Ishikawa (cell line): ENCODE data around the gene SHB.

ENCODE experiments used
- CEBPB ChIP-seq: IDR thresholded peaks from 2 replicates; pipeline ENCODE4 v1.6.1; 2012
- CREB1 ChIP-seq: IDR thresholded peaks from 2 replicates; pipeline ENCODE4 v1.6.1; 2012; ENCODE audit warnings: low read depth
- EGR1 ChIP-seq: IDR thresholded peaks from 2 replicates; pipeline ENCODE4 v1.6.1; 2012
- EP300 ChIP-seq: IDR thresholded peaks from 2 replicates; pipeline ENCODE4 v1.6.1; 2012; ENCODE audit warnings: borderline replicate concordance
- FOXM1 ChIP-seq: IDR thresholded peaks from 2 replicates; pipeline ENCODE4 v1.6.1; 2012; ENCODE audit warnings: low read depth, borderline replicate concordance
- NFIC ChIP-seq: IDR thresholded peaks from 2 replicates; pipeline ENCODE4 v1.6.1; 2012
- RAD21 ChIP-seq: IDR thresholded peaks from 2 replicates; pipeline ENCODE4 v1.6.1; 2012; ENCODE audit warnings: low read depth
- TAF1 ChIP-seq: IDR thresholded peaks from 2 replicates; pipeline ENCODE4 v1.6.1; 2012; ENCODE audit warnings: low read depth, mild to moderate bottlenecking
- TCF12 ChIP-seq: IDR thresholded peaks from 2 replicates; pipeline ENCODE4 v1.6.1; 2012; ENCODE audit warnings: low read depth
- TEAD4 ChIP-seq: IDR thresholded peaks from 2 replicates; pipeline ENCODE4 v1.6.1; 2012
- YY1 ChIP-seq: IDR thresholded peaks from 2 replicates; pipeline ENCODE4 v1.6.1; 2012; ENCODE audit warnings: low read depth
- ZBTB7A ChIP-seq: IDR thresholded peaks from 2 replicates; pipeline ENCODE4 v1.6.1; 2012; ENCODE audit warnings: low read depth
- TF ChIP-seq, protein P1 (sequence below): IDR thresholded peaks from 2 replicates; pipeline ENCODE4 v1.6.1; 2012
- TF ChIP-seq, protein P2 (sequence below): IDR thresholded peaks from 2 replicates; pipeline ENCODE4 v1.6.1; 2012; ENCODE audit warnings: low read depth, mild to moderate bottlenecking
- TF ChIP-seq, protein P3 (sequence below): IDR thresholded peaks from 2 replicates; pipeline ENCODE4 v1.6.1; 2012

Gene SHB

DNA sequence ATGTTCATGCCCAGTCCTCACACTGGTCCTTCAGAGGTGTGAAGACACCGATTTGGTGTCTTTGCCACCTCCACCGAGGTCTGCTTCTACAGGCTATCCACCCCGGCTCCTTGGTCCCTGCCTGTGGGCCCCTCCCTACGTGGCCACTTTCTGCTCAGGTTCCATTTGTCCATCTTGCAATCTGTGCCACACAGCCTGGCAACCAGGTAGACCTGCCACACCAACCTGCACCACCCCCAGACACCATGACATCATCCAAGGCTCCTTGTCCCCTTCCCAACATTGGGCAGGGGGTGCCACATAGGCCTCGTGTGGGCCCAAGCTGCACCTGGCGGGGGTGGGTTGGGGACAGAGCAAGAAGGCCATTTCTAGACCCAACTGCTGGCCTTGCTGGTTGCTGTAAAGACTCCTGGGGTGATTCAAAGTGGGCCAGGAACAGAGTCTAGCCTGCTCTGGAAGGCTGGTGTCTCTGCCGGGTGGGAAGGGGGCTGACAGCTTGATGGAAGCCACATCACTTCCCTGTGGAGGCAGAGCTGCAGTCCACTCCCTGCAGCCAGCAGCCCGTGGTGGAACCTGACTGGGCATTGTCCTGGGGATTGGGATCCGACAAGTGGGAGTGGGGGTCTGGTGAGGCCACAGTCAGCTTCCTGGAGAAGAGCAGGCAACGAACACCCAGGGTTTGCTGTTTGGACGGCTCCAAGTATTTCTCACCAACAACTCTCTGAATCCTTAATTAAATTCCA lies 99.3 kb downstream of the SHB start:
- TF ChIP-seq EP300 (no peak), TAF1 (no peak), CEBPB (no peak)

DNA sequence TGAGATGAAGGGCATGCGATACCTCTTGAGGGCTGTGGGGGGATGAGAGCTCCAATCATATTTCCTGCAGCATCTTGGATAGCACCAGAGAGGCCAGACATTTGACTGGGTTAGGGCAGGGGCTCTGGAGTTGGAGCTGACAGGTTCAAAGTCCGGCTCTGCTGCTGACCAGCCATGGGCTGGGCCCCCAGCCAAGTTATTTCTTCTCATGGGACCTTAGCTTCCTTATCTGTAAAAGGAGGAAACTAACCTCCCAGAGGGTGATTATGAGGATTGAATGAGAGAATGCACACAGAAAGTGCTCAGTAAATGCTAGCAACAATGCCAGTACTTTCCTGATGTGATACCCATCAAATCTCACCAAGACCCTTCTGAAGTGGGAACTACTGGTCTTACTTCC lies 99.9 kb downstream of the SHB start:
- no peak for TF ChIP-seq CREB1
- TF ChIP-seq, protein P1, sequence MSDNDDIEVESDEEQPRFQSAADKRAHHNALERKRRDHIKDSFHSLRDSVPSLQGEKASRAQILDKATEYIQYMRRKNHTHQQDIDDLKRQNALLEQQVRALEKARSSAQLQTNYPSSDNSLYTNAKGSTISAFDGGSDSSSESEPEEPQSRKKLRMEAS, result no peak
- TF ChIP-seq ZBTB7A, result no peak
- TF ChIP-seq, protein P2, sequence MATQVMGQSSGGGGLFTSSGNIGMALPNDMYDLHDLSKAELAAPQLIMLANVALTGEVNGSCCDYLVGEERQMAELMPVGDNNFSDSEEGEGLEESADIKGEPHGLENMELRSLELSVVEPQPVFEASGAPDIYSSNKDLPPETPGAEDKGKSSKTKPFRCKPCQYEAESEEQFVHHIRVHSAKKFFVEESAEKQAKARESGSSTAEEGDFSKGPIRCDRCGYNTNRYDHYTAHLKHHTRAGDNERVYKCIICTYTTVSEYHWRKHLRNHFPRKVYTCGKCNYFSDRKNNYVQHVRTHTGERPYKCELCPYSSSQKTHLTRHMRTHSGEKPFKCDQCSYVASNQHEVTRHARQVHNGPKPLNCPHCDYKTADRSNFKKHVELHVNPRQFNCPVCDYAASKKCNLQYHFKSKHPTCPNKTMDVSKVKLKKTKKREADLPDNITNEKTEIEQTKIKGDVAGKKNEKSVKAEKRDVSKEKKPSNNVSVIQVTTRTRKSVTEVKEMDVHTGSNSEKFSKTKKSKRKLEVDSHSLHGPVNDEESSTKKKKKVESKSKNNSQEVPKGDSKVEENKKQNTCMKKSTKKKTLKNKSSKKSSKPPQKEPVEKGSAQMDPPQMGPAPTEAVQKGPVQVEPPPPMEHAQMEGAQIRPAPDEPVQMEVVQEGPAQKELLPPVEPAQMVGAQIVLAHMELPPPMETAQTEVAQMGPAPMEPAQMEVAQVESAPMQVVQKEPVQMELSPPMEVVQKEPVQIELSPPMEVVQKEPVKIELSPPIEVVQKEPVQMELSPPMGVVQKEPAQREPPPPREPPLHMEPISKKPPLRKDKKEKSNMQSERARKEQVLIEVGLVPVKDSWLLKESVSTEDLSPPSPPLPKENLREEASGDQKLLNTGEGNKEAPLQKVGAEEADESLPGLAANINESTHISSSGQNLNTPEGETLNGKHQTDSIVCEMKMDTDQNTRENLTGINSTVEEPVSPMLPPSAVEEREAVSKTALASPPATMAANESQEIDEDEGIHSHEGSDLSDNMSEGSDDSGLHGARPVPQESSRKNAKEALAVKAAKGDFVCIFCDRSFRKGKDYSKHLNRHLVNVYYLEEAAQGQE, result no peak

DNA sequence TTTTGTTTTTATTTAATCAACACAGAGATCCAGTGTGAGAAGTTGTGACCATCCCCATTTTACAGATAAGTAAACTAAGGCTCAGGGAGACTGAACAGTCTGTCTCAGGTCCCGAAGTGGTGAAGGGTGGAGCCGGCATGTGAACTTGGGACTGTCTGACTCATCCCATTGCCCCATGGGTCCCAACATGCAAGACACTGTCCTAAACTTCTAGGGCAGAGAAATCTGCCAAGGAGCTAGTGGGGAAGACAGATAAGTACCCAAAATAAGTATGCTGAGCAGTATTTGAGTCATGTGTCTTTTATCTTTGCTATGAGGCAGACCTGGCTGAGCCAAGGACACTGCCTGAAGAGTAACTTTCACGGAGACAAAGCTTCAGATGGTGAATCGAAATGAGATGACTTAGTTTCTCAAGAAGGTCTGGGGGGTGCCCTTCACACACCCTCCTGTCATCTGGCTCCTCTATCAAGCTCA lies 100.8 kb downstream of the SHB start:
- TF ChIP-seq YY1, result no peak
- no peak for TF ChIP-seq CREB1
- TF ChIP-seq TAF1, result no peak
- no peak for TF ChIP-seq TCF12
- no peak for TF ChIP-seq EP300
- no peak for TF ChIP-seq TEAD4
- TF ChIP-seq RAD21, result no peak
- TF ChIP-seq NFIC, result no peak
- TF ChIP-seq, protein P2, result no peak
- no peak for TF ChIP-seq ZBTB7A
- no peak for TF ChIP-seq FOXM1
- no peak for TF ChIP-seq EGR1
- no peak for TF ChIP-seq CEBPB
- TF ChIP-seq, protein P1, result no peak
- TF ChIP-seq, protein P3, sequence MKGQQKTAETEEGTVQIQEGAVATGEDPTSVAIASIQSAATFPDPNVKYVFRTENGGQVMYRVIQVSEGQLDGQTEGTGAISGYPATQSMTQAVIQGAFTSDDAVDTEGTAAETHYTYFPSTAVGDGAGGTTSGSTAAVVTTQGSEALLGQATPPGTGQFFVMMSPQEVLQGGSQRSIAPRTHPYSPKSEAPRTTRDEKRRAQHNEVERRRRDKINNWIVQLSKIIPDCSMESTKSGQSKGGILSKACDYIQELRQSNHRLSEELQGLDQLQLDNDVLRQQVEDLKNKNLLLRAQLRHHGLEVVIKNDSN, result no peak

DNA sequence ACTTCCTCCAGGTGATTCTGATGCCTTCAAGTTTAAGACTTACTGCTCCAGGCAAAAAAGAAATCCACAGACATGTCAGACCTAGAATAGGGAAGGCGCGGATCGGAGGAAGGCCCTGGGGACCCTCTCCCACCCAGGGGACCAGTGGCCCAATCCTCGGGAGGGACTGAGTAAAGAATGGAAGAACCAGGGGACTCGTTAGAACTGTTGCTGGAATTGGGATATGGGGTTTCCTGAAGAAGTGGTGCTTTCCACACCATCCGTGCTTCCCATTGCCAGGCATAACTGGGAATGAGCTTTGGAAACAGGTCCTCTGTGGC lies 101.3 kb downstream of the SHB start:
- no peak for TF ChIP-seq CEBPB
- TF ChIP-seq RAD21, result no peak
- no peak for TF ChIP-seq EGR1
- TF ChIP-seq, protein P1, result no peak
- TF ChIP-seq TEAD4, result no peak
- TF ChIP-seq YY1, result no peak
- no peak for TF ChIP-seq TCF12
- no peak for TF ChIP-seq FOXM1

DNA sequence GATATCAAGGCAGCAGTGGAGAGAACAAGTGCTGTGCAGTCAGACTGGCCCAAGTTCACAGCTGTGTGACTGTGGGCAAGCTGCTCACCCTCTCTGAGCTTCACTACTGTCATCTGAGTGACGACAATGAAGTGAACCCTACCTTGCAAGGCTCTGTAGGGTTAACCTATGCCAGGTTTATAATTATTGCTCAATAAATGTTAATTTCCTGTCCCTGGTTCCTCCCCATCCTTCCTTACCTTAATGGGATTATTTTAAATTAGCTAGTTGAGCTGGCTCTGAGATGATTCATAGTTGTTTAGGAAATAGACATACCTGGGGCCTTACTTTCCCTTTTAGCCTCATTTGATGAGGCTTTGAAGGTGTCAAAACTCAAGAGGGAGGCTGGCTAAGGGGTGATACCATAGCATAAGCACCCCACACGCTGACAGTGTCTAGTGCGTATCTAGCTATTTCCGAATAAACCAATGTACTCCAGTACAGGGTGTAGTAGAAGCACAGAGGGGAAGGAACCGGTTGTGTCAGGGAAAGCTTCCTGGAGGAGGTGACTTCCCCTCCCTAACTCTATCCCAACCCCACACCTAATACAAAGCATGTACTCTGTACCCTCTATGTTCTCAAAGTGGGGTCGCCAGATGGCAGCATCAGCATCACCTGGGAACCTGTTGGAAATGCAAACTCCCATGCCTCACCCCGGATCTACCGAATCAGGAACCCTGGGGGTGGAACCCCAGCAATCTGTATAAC lies 101.8 kb downstream of the SHB start:
- TF ChIP-seq EGR1, result no peak
- TF ChIP-seq, protein P3, result no peak
- TF ChIP-seq NFIC, result no peak
- TF ChIP-seq, protein P2, result no peak
- no peak for TF ChIP-seq CREB1
- TF ChIP-seq FOXM1, result no peak
